GM12873 (cell line): Measurements from ENCODE around the gene GHRH.

Source experiments
- CTCF ChIP-seq: IDR thresholded peaks from 2 replicates; pipeline ENCODE4 v1.5.1; 2012; ENCODE audit warnings: low read depth, mild to moderate bottlenecking, moderate library complexity, low read length, control low read depth; ENCODE audit not compliant: insufficient read depth; ENCODE audit errors: missing control alignments

Gene GHRH

GRCh38 chr20:37267667-37268313 lies 6.2 kb upstream of the GHRH start:
- no peak for TF ChIP-seq CTCF

GRCh38 chr20:37266940-37267666 lies 5.5 kb upstream of the GHRH start:
- no peak for TF ChIP-seq CTCF

GRCh38 chr20:37265152-37265551 lies 3.5 kb upstream of the GHRH start:
- no peak for TF ChIP-seq CTCF

- no peak for TF ChIP-seq CTCF
These were observed 2.1 kb upstream of the GHRH start for GRCh38 chr20:37263686-37264085.

- no peak for TF ChIP-seq CTCF
These were observed 891 bp upstream of the GHRH start for GRCh38 chr20:37262505-37262904.

DNA sequence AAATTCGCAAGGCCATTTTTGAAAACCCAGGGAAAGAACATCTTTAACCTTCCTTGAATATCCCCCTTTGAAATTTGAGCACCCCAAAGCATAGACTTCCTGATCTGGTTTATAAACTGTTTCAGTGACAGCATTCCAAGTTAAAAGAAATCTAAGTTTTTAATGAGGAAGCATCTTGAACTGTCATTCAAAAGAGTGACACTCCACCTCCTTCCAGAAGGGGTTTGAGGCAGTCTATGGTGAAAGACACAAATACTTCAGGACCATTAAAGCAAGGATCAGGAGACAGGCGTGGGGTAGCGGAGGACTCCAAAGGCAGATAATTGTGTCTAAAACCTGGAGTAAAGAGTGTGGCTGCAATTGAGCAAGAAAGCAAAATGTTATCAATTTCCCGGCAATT lies 691 bp downstream of the GHRH start:
- no peak for TF ChIP-seq CTCF

- TF ChIP-seq CTCF: no peak
These were observed 1.7 kb downstream of the GHRH start for GRCh38 chr20:37259865-37260264.
